ENCODE results near the gene DSCAM.

DSCAM gene

DNA sequence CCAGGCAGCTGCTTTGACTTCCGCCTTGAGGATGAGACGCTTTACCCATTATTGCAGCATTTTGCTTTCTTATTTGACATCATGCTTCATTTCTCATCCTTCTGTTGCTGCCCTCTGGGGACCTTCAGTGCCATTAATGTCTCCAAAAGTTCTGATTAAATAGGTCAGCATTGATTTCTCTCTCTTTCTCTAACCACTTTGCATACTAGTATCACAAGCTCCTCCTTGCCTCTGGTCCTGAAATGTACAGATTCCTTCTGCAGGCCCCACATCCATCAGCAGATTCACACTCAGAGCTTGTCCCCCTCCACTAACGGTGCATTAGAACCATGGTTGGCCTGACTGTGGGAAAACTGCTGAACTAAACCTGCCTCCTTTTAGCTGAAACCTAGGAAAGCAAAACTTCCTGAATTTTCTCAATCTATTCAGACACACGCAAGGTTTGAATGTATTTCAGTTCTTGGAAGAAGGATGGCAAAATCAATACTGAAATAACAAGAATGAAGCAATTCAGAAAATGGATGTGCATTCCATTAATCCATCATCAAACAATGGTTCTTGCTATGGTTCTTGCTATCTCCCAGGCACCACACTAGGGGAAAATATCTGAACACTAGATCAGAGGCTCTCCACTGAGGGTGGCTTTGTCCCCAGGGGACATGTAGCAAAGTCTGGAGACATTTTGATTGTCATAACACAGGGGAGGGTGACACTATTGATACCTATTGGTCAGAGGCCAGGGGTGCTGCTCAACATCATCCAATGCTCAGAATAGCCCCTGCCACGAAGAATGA is 825.2 kb downstream of the DSCAM start:
- Mint-ChIP-seq H3K36me3 (ENCODE audit: low read depth) (no peaks in the 10 kb centered on the region), H3K4me3 (no peak overlapping the region), H3K9me3 (peaks cover 4% of the 10 kb centered on the region), H3K4me1 (no peaks in the 10 kb centered on the region), H3K27ac (no peak overlapping the region), H3K27me3 (no peaks in the 10 kb centered on the region)
- DNase-seq (no peak), ATAC-seq (no peak)

DNA sequence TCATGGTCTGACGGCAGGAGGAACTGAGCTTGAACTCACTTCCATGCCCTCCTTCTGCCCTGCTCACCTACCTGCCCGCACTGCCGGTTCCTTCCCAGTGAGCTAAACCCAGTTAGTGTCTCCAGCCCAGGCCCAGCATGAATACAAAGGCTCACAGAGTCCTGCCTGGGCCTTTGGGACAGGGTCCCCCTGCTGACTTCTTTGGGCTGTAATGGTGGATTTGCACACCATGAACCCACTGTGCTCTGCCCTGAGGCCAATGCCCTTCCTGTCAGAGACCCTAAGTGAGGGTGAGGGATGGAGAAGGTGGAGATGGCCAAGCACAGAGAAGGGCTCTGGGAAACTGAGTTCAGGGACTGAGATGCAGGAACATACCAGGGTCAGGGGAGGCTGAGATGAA is 826.3 kb downstream of the DSCAM start:
- Mint-ChIP-seq H3K36me3 (ENCODE audit: low read depth) (no peaks in the 10 kb centered on the region), H3K27ac (no peak overlapping the region), H3K4me1 (no peaks in the 10 kb centered on the region), H3K27me3 (no peaks in the 10 kb centered on the region), H3K9me3 (peaks cover 4% of the 10 kb centered on the region), H3K4me3 (no peak overlapping the region)
- DNase-seq (no peak), ATAC-seq (no peak)

DNA sequence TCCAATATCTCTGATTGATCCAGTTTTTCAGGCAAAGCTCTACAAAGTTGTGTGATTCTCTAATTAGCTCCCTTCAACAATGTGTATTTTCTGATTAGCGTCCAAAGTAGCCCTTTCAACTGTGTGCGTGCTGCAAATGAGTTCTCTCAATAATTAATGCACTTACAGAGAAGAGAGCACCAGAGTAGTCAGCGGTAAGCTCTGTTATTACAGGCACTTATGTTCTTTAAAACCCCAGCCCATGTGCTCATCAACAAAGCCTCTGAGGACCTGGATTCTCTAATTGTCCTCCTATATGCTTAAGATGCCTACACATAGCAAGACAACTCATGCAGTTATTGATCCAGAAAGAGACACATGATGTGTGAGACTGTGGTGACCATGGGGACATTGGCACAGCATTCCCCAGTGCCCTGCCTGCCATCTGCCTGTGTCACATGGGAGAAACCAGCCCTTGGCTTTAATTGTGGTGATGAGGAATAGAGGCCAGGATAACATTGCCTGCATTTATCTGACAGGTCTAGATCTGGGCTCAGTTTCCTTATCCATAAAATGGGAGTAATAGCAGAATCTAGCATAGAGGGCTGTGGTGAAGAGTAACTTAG is 828.0 kb downstream of the DSCAM start:
- no peak for ATAC-seq
- Mint-ChIP-seq H3K27me3 (no peaks in the 10 kb centered on the region), H3K4me3 (no peak overlapping the region), H3K27ac (no peak overlapping the region), H3K9me3 (peaks cover 11% of the 10 kb centered on the region), H3K4me1 (no peaks in the 10 kb centered on the region), H3K36me3 (ENCODE audit: low read depth) (no peaks in the 10 kb centered on the region)
- DNase-seq, result no peak

DNA sequence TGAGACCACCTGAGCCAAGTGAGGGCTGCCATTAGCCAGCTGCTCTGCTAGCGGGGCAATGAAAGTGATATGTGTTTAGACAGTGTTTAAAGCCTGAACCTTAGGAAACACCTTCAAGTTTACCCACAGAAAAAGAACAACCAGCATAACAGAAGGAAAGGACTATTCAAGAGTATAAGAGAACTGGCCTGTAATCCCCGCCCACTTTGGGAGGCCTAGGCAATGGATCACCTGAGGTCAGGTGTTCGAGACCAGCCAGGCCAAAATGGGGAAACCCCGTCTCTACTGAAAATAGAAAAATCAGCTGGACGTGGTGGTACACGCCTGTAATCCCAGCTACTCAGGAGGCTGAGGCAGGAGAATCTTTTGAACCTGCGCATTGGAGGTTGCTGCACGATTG is 830.3 kb downstream of the DSCAM start:
- H3K9me3 Mint-ChIP-seq, result peaks cover 10% of the 10 kb centered on the region
- no peaks in the 10 kb centered on the region for H3K27me3 Mint-ChIP-seq
- no peak overlapping the region for H3K27ac Mint-ChIP-seq
- DNase-seq (no peak), ATAC-seq (no peak)
- H3K4me3 Mint-ChIP-seq, result no peak overlapping the region
- no peaks in the 10 kb centered on the region for H3K4me1 Mint-ChIP-seq
- no peaks in the 10 kb centered on the region for H3K36me3 Mint-ChIP-seq (ENCODE audit: low read depth)

DNA sequence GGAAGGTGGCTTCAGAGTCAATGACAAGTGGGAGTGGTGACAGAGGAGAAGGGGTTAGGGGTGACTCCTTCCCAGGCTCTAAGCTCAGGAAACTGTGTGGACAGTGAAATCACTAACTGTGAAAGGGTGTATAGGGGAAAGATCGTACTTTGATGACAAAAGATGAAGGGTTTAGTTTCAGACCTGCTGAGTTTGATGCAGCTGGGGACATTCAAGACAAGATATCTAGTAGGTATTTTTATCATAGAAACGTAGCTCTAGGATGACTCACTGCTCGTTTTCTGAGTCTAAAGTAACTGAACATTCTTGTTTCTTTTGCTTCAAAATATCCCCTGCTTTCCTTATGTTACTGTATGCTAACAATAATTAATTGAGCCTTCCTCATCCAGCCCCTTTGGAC is 830.7 kb downstream of the DSCAM start:
- H3K27ac Mint-ChIP-seq, result no peak overlapping the region
- no peak overlapping the region for H3K4me3 Mint-ChIP-seq
- no peaks in the 10 kb centered on the region for H3K4me1 Mint-ChIP-seq
- peaks cover 7% of the 10 kb centered on the region for H3K9me3 Mint-ChIP-seq
- H3K36me3 Mint-ChIP-seq (ENCODE audit: low read depth), result no peaks in the 10 kb centered on the region
- no peak for DNase-seq
- no peak for ATAC-seq
- no peaks in the 10 kb centered on the region for H3K27me3 Mint-ChIP-seq

DNA sequence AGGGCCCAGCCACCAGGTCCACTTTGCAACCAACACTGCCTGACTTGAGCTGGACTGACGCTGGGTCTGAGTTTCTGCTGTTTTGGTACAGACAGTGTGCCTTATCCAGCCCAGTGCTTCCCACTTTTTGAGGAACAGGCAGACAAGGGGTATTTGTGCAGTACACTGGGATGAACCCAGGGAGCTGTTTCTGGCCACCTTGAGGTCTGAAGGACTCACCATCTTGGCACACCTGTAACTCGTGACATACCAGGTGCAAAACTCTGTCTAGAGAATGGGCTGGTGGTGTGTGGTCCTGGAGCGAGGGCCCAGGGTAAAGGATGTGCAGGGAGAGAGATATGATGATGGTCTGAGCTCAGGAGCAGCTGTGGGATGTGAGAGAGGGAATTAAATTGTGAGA is 831.1 kb downstream of the DSCAM start:
- H3K4me1 Mint-ChIP-seq, result no peaks in the 10 kb centered on the region
- ATAC-seq (no peak), DNase-seq (no peak)
- H3K27me3 Mint-ChIP-seq, result no peaks in the 10 kb centered on the region
- no peak overlapping the region for H3K4me3 Mint-ChIP-seq
- no peaks in the 10 kb centered on the region for H3K36me3 Mint-ChIP-seq (ENCODE audit: low read depth)
- no peak overlapping the region for H3K27ac Mint-ChIP-seq
- H3K9me3 Mint-ChIP-seq, result peaks cover 7% of the 10 kb centered on the region

DNA sequence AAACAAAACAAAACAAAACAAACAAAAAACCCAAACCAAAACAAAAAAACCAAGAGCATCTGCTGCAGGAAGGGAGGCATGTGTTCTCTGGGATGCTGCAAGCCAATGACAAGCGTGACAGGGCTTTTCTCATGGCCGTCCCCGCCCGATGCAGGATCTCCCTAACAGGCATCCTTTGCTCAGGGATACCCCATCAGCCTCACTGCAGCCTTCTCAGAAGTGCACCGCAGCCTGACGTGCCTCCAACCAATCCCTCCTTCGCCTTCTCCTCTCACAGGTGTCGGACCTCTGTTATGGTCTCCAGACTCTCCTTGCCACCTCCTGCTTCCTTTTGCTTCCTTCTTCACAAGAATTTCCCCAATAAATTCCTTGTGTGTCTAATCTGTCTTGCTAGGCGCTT is 832.6 kb downstream of the DSCAM start:
- peaks cover 7% of the 10 kb centered on the region for H3K9me3 Mint-ChIP-seq
- H3K27ac Mint-ChIP-seq, result no peak overlapping the region
- no peaks in the 10 kb centered on the region for H3K36me3 Mint-ChIP-seq (ENCODE audit: low read depth)
- no peaks in the 10 kb centered on the region for H3K4me1 Mint-ChIP-seq
- H3K4me3 Mint-ChIP-seq, result no peak overlapping the region
- DNase-seq (no peak), ATAC-seq (no peak)
- no peaks in the 10 kb centered on the region for H3K27me3 Mint-ChIP-seq

DNA sequence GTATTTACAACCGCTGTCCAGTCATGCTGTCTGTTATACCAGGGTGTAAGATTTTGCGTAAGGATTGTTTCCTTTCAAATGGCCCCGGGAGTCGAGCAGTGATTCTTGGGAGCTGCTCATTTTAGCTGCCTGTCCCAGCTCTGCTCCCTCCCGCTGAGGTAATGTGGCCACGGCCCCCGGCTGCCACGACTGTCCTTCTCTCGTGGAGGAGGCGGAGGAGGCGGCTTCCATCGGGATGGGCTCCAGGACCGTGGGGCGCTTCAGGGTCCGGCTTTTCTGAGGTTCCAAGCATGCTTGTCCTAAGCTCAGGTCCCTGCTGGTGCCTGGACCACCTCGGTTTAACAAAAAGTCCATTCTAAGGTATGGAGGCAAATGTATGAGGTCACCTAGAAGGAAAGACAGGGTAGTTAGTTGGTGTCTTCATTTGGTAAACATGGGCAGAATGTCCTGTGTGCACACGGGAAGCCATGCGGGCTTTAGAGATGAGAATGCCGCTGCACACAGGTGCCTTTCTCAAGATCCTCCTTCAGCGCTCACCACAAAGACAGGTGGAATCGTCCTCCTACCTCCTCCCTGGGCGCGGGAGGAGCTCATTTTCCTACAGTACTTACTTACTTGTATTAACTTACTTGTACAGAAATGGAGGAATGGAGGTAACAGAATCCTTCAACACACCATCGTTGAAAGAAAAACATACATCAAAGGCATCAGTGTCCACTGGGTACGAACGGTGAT is 833.8 kb downstream of the DSCAM start:
- Mint-ChIP-seq H3K4me1 (no peaks in the 10 kb centered on the region), H3K36me3 (ENCODE audit: low read depth) (no peaks in the 10 kb centered on the region), H3K4me3 (no peak overlapping the region), H3K27me3 (no peaks in the 10 kb centered on the region), H3K9me3 (peaks cover 7% of the 10 kb centered on the region), H3K27ac (no peak overlapping the region)
- DNase-seq (no peak), ATAC-seq (no peak)

DNA sequence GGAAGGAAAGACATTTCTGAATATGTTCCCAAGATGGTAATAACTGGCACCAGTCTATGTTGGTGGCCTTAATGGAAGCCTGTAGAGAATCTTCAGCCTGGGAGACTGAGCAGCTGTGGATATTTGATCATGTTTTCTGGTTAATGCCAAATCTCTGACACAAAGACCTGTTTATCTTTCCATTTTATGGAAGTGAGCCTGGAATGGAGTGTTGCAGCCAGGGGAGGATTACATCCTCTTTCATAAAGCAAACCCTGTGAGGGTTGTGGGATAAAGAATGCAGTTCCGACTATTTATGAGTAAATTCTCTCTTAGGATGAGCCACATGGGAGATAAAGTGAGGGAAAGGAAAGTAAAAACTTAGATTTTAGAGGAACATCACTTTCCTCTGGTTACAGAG is 835.6 kb downstream of the DSCAM start:
- Mint-ChIP-seq H3K4me1 (no peaks in the 10 kb centered on the region), H3K27ac (no peak overlapping the region), H3K4me3 (no peak overlapping the region), H3K27me3 (no peaks in the 10 kb centered on the region), H3K9me3 (peaks cover 7% of the 10 kb centered on the region), H3K36me3 (ENCODE audit: low read depth) (no peaks in the 10 kb centered on the region)
- DNase-seq (no peak), ATAC-seq (no peak)

DNA sequence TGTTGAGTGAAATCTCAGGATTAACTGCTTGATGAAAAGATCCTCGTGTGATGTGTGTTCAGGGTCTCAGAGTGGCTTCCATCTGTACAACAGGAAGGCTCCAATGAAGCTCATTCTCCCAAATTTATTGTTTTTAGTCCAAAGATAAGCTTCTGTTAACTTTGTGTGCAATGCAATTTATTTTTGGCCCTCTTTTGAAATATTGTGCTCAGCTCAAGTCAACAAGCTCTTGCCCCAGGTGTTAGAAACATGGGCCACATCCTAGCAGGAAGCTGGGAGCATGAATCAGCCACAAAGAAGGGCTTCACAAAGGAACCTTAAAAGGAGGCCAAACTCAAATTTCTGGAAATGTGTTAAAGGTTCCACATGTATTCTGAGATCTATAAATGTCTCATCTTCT is 844.0 kb downstream of the DSCAM start:
- no peaks in the 10 kb centered on the region for H3K27me3 Mint-ChIP-seq
- no peak overlapping the region for H3K27ac Mint-ChIP-seq
- H3K9me3 Mint-ChIP-seq, result peaks cover 18% of the 10 kb centered on the region
- ATAC-seq (no peak), DNase-seq (no peak)
- no peaks in the 10 kb centered on the region for H3K36me3 Mint-ChIP-seq (ENCODE audit: low read depth)
- no peaks in the 10 kb centered on the region for H3K4me1 Mint-ChIP-seq
- no peak overlapping the region for H3K4me3 Mint-ChIP-seq

DNA sequence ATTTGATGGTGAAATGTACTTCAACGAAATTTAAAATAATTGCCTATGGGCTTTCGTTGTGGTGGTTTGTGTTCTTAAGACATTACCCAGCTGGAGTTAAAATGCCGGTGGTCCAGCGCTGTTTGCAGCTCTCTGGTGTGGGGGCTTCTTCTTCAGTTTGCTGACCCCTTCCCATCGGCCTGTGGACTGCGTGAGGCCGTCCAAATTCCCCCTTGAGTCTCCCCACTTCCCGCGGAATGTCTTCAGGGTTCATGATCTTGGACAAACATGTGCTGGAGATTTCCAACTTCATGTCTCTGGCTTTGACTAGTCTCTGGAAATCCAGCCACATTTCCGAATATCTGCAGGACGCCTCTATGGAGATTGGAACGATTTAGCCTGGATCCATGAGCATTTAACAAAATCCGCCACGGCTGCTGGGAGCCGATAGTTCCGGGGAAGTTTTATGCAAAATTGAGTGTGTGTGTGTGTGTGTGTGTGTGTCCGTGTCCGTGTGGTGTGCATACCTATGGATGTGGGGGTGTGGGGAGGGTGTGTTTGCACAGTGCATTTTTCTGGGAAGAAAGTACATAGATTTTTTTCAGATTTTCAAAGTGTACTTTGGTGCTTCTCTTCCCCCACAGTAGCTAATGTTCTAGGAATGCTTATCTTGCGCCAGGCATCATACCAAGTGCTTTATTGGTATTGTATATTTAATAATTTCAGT is 862.5 kb downstream of the DSCAM start:
- DNase-seq (no peak), ATAC-seq (no peak)
- no peaks in the 10 kb centered on the region for H3K27me3 Mint-ChIP-seq
- H3K4me1 Mint-ChIP-seq, result no peaks in the 10 kb centered on the region
- H3K36me3 Mint-ChIP-seq (ENCODE audit: low read depth), result no peaks in the 10 kb centered on the region
- no peaks in the 10 kb centered on the region for H3K9me3 Mint-ChIP-seq
- no peak overlapping the region for H3K27ac Mint-ChIP-seq
- no peak overlapping the region for H3K4me3 Mint-ChIP-seq

DNA sequence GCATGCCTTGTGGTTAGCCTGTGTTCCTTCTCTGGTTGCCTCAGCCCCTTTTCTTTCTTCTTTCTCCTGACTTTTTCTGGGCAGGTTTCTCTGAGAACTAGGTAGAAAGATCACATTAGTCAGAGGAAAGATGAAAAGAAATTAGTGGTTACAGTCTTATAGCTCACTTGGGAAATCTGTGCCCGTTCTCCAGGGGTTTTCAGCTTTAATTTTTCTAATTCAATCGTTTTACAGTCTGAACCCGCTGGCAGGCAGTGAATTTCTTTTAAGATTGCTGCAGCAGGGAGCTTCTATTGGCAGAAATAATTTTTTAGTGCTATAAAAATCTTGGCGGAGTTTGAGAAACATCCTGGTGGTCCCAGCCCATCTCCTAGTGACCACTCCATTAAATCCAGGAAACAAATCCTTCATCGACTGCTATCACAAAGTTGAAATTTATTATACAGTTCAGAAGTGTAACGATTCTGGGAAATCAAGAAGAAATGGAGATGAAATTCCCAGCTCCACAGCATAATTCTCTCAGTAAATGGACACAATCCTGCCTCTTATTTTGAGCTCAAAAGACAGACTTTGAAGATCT is 866.6 kb downstream of the DSCAM start:
- no peaks in the 10 kb centered on the region for H3K4me1 Mint-ChIP-seq
- no peak overlapping the region for H3K27ac Mint-ChIP-seq
- H3K9me3 Mint-ChIP-seq, result no peaks in the 10 kb centered on the region
- no peaks in the 10 kb centered on the region for H3K36me3 Mint-ChIP-seq (ENCODE audit: low read depth)
- no peaks in the 10 kb centered on the region for H3K27me3 Mint-ChIP-seq
- DNase-seq, result no peak
- H3K4me3 Mint-ChIP-seq, result no peak overlapping the region
- ATAC-seq, result no peak

DNA sequence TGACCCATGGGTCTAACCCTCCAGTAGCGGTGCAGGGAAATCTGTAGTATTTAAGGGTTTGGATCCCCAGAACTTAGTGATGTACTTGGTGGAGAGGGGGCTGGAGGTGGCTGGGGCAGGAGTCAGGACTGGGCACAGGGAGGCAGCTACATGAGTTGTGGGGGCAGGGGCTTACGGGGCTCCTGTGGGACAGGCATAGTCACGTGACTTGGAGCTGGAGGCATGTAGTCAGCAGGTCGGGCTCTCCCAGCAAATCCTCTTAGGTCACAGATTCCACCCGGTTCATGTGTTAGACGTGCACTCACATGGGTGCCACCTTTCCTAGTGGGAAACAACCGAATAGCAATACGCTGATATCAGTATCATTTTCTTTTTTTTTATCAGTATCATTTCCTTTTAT is 867.6 kb downstream of the DSCAM start:
- no peaks in the 10 kb centered on the region for H3K9me3 Mint-ChIP-seq
- no peaks in the 10 kb centered on the region for H3K27me3 Mint-ChIP-seq
- no peaks in the 10 kb centered on the region for H3K4me1 Mint-ChIP-seq
- DNase-seq (no peak), ATAC-seq (no peak)
- H3K36me3 Mint-ChIP-seq (ENCODE audit: low read depth), result no peaks in the 10 kb centered on the region
- H3K4me3 Mint-ChIP-seq, result no peak overlapping the region
- H3K27ac Mint-ChIP-seq, result no peak overlapping the region

DNA sequence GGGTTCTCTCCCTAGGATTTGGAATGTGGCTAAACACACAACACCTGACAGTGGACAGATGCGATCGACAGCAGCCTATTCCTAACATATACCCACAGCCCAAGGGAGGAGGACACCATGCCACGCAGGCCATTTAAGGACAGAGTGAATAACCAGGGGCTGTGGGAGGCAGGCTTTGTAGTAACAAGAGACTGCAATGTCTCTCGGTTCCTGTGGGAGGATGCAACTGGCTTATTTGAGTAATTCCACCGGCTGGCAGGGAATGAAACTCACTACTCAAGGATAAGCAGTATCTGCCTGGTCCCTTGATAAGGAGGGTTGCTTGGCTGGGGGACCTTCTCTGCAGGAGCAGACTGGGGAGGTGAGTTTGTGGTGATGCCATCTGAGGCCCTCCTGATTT is 870.2 kb downstream of the DSCAM start:
- H3K9me3 Mint-ChIP-seq, result no peaks in the 10 kb centered on the region
- H3K27ac Mint-ChIP-seq, result no peak overlapping the region
- DNase-seq, result no peak
- ATAC-seq, result no peak
- H3K4me1 Mint-ChIP-seq, result no peaks in the 10 kb centered on the region
- no peaks in the 10 kb centered on the region for H3K27me3 Mint-ChIP-seq
- H3K4me3 Mint-ChIP-seq, result no peak overlapping the region
- H3K36me3 Mint-ChIP-seq (ENCODE audit: low read depth), result no peaks in the 10 kb centered on the region

All from activated naive CD8-positive, alpha-beta T cell treated with anti-CD3 and anti-CD28 coated beads, Interleukin-2, amount 50 U/mL, for 24 hours (primary cell).